NOMO-1 (cell line): ENCODE measurements around the gene KCNK2.

Experiments used
- DNase-seq, 2 experiments: peaks; one replicate each; lab custom pipeline; 2025; ENCODE audit not compliant: unreplicated experiment in 2 of 2; lab: John Stamatoyannopoulos, UW

KCNK2 gene

DNA sequence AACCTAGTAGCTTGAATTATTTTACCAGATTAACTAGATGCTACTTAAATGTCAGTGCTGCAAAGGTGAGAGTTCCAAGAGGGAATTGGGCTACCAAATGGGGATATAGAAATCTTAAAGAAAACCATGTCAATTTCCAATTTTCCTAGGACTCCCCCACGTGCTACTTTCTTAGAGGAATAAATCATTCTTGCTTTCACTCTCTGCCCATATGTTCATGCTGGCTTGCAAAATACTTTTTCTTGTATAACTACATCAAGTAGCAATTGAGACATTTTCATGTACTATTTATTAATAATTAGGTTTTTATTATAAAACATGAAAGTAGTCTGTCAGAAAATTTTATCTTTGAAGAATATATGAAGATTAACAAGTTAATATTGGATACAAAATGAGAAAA, 11.8 kb downstream of the KCNK2 start:
- DNase-seq = no peak

DNA sequence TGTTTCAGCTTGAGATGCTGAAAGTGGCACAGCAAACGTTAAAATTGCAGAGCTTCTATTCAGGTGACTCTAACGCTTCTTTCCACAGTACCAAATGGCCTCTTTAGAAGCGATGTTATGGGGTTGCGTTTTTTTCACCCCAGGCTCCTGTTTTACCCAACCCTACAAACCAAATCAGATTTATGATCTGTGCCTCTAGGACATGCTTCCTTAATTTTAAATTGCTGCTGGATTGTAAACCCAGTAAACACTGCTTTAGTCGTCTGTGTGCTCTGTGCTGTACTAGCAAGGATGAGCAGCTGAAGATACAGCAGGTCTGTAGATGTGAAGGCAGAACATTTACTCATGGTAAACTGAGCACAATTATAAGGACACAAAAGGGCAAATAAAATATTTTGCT, 13.0 kb downstream of the KCNK2 start:
- DNase-seq = no peak

DNA sequence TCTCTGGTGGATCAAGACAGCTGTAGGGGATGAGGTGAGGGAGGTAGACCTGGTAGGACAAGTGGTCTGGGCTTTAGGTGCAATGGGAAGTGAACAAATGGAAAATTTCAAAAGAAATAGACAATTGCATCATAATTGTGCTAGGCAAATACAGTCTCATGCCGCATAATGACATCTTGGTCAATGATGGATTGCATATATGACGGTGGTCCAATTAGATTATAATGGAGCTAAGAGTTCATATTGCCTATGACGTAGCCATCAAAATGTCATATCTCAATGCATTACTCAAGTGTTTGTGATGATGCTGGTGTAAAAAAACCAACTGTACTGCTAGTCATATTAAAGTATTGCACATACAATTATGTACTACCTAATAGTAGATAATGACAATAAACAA, 19.0 kb downstream of the KCNK2 start:
- DNase-seq = no peak

DNA sequence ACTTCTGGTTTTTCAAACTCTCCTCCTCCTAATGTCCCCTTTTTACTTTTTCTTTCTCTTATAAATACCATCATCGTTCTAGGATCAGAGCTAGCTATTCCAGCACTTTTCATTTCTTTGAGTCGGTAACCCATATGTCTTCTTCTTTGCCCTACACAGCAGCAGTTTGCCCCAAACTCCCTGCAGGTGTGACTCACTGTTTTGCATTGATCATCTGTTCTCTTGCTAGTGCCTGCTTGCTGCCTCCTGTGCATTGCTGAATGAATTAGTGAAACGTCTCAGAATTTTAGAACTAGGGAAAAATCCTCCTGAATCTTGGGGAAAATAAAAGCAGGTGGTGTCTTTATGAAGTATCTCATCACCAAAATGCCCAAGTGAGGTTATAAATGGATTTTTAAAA, 21.7 kb downstream of the KCNK2 start:
- no peak for DNase-seq

DNA sequence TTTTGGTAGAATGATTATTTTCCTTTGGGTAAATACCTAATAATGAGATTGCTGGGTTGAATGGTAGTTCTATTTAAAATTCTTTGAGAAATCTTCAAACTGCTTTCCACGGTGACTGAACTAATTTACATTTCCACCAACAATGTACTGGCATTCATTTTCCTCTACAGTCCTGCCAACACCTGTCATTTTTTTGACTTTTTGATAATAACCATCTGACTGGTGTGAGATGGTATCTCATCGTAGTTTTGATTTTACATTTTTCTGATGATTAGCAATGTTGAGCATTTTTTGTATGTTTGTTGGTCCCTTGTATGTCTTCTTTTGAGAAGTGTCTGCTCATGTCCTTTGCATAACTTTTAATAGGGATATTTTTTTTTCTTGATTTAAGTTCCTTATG, 23.5 kb downstream of the KCNK2 start:
- no peak for DNase-seq

DNA sequence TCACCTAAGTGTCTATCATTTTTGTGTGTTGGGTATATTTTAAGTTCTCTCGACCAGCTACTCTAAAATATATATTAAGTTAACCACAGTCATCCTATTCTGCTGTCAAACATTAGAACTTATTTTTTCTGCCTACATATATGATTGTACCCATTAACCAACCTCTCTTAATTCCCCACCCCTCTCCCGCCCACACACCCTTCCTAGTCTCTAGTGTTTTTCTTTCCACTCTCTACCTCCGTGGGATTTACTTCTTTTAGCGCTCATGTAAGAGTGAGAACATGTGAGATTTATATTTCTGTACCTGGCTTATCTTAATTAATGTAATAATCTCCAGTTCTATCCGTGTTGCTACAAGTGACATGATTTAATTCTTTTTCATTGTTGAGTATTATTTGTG, 26.6 kb downstream of the KCNK2 start:
- no peak for DNase-seq

DNA sequence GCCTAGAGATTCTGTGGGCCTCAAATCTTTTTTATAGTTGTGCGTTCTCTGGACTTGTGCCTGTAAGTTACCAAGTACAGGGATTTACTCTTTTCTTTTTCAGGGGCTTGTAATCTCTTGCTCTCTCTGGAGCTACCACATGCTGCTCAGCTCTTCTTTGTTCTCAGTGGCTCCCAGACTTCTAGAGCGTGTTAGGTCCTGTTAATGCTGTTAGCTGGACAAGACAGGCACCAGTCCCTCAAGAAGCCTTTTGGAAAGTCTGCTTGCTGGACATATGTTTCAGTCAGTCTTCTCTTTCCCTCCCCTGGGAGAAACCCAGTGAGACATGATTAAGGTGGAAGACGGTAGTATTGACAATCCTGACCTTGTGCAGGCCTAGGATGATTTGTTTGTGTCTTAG, 29.4 kb downstream of the KCNK2 start:
- no peak for DNase-seq

DNA sequence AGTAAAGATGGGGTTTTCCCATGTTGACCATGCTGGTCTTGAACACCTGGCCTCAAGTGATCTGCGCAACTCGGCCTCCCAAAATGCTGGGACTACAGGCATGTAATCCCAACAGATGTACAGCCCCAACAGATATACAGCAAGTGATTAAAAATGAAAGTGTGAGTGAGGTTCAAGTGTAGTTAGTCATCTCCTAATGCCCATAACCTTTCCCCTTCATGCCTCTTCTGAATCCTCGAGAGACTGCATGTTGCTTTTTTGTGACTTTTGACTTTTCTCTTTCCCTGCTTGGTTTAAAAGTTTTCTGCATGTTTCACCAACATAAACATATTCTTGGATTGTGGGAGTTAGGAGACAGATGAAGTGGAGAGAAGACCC, 31.2 kb downstream of the KCNK2 start:
- no peak for DNase-seq

DNA sequence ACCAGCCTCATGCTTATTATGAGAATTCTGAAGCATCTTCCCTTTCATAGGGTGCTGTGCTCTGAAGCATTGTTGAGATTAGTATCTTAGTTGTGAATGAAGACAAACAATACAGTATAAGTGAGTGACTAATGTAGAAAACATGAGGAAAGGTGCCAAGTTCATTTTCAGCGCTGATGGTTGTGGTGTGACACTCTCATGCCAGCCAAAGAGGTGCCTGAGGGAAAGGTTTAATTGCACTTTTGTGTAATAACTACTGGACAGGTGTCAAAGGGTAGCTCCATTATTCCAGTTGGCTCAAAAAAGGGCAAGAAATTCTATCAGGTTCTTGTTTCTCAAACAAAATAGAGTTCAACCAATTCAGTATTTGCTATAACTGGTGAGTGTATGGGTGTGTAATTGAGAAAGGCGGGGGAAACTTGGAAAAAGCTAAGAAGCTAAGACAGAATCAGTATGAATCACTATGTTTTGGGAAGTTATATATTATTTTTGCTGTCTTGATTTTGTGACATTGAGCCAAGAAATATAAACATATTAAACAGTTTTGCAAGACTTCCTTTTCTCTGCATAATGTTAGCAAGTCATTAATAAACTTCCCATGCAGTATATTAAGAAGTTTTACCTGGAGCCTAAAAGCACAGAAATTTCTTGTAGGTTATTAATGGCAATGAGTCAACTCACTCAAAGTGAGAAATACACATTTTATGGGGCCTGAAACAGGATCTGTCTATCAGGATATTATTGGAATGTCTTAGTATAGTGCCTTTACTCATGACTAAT, 31.8 kb downstream of the KCNK2 start:
- no peak for DNase-seq

DNA sequence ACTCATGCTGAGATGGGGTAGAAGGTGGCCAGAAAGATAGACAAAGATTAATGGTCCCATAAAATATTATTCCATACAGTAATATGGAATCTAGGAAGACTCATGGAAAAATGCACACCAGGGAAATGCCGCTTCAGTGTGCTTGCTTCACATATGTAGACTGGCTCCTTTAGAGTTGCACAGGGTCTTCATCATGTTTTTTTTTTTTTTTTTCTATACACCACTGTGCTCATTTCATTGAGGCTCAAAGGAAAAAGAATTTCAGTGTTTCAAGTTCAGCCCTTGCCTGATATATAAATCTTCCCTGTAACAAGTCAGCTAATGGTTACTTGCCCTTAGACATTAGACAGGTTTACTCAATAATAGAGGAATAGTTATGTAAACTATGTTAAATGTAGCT, 33.2 kb downstream of the KCNK2 start:
- DNase-seq = no peak

DNA sequence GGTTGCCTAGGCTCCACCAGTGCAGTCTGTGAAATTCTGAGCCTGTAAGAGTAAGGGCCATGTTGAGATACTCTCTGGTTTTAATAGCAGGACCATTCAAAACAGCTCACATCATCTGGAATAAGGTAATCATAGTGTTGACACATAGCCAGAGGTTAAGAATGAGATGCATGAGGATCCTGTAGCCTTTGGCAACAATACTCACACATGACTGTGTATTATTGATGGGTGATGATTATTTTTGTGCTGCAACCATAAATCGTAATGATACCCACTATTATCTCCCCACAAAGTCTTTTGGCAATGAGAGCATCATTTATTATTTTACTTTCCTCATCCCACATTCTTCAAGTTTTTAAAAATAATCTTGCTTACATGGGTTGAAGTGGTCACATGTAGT, 35.5 kb downstream of the KCNK2 start:
- no peak for DNase-seq

DNA sequence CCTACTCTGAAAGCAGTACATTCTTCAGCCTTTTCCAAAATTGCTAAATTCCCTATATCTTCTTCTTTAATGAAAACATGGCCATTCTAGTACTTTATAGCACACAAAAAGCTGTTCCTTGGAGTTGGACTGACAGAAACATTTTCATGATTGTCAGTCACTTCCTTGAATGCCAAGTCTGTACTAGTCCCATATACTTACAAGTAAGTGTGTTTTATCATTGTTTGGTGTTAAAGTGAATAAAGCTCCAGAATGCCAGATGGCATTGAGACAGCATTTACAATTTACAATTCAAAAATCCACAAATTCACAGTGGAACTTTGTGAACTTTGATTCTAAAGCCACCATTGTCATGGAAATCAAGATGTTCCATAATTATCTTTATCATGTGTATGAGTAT, 36.5 kb downstream of the KCNK2 start:
- DNase-seq = no peak

DNA sequence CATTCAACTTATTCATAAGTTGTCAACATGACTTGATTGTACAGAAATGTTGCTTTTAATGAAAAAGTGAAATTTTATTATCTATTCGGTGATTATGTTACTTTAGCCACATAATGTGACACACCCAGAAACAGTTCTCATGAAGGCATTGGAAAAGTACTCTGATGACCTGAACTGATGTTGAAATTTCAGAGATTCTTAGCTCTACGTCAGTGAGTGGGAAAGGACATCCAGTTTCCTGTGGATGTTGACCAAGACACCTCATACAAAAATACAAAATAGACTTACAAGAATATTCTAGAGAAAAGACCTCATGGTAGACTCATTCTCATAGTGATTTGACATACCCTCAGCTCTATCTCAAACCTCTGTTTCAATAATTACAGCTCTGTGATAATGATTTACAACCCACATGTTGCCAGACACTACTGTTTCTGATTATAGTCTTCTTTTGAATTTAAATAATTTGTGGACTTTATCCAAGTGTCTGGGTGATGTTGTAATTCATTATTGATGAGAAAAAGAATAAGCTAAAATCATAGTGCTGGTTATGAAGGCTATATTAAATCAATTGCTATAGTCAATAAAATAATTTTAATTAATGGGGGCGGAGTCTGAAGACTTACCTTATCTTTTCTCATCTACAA, 37.3 kb downstream of the KCNK2 start:
- no peak for DNase-seq

DNA sequence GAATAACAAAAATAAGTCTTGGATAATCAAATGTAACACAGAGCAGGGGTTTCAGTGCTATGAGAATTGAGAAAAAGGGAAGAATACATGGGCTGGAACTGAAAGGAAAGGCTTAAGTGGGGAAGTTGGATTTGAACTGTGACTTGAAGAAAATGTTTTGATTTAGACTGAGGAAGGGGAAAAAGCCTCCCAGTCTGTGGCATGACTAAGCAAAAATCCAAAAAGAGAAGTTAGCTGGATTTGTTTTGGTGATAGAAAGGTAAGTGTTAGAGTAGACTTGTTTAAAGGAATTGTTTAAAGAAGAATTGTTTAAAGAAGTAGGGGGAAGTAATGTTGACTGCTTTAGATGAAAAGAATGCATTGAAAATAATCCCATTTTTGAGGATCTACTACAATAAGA, 46.0 kb downstream of the KCNK2 start:
- DNase-seq = peak; percentile 31 to 50

DNA sequence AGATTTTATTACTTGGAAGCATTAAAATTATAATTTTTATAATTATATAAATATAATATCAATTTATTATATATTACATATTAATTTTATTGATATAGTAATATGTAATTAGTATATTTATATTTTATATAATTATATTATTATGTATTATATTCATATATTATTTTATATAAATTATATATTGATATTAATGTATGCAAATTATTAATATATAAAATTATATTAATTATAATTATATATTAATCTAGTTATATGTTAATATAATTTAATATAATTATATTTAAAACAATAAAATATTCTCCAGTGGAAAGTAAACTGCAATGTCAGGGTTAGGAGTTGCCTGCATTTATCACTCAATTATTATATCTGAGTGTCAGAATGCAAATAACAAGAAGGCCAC, 48.8 kb downstream of the KCNK2 start:
- no peak for DNase-seq

DNA sequence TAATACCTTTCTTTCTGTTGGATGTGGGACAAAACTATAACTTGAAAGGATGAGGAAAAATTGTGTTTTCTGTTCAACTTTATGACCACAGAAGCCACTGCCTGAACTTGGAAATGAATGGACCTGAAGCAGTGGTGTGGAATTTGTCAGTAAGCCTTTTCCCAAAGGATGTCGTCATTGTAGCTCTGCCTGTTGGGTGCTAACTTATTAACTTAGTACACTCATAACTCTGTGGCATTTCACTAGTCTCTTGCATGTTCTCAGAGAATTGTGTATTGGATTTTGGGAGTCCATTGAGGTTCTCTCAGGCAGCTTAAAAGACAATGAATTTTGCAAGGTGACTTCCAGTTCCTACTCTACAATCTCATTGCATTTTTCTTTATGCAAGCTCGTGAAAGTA, 49.6 kb downstream of the KCNK2 start:
- no peak for DNase-seq

DNA sequence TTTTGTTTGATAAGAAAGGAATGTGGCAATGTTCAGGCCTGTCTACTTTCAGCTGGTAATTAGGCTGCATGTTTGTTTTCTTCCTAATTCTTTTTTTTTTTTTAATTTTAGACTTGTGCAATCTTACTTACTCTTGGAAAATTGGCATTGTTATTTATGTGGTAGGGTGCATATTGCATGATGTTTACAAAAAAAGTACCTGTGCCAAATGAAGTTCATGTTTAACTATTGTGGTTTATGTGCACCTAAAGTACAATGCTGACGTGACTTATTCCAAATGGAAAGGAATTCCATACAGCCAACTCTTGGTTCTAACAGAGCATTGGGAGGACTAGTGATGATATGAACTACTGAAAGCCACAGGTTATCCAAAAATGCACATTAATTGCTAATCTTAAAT, 51.0 kb downstream of the KCNK2 start:
- DNase-seq = no peak

DNA sequence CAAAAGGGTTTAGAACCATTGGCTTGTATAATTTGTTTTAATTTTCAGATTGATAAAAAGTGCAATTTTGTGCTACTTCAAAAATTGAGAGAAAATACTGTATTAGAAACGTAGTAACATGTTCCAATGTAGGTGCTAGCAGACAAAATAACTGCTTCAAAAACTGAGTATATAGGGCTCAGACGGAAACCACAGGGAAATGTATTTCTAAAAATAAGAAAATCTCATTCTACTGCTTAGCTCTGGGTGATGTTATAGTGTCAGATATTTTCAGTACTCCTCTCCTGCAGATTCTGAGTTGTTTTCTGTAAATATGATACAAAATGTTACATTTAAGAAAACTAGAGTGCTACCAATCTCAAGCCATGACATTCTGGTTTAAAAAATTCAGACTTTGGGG, 55.4 kb downstream of the KCNK2 start:
- DNase-seq = no peak

DNA sequence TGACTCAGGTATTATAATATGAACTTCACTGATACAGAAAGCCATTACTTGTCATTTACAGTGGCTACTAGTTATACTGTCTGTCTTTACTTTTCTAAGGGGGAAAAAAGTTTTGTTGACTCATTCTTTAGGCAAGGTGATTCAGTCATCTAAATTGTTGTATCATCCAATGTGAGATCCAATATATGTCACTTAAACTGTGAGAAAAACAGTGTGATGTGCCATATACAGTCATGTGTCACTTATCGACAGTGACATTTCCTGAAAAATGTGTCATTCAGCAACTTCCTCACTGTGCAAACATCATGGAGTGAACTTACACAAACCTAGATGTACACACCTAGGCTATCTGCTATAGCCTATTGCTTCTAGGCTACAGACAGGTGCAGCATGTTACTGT, 57.6 kb downstream of the KCNK2 start:
- DNase-seq = no peak

DNA sequence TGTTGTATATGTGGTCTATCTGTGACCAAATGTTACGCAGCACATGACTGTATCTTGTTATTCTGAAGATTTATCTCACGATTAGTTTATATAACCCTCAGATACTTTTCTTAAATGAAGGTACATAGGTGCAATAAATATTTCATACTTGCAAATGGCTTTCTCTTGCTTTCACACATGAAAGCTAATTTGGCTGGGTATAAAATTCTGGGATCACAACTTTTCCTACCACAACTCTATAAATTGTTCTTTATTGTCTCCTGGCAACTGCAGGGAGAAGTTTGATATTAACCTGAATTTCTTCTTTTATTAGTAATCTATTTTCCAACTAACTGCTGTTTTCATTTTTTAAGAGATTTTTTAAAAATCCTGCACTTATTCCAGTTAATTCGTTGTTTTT, 58.9 kb downstream of the KCNK2 start:
- no peak for DNase-seq

DNA sequence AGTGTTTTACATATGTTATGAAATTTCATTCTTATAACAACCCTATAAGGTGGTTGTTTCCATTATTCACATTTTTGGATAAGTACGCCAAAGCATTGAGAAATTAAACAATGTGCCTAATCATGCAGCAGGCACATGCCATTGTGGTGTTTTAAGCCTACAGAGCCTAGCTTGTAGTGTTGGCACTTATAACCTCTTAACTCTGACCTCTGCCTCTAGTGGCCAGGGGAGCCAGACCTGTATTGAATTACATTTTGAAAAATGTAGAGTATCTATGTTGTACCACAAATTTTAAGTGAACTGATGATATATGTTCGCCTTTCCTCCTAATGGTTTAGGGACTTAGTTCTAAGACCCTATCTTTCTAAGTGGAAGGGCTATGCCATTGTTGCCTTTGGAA, 61.0 kb downstream of the KCNK2 start:
- DNase-seq = no peak

DNA sequence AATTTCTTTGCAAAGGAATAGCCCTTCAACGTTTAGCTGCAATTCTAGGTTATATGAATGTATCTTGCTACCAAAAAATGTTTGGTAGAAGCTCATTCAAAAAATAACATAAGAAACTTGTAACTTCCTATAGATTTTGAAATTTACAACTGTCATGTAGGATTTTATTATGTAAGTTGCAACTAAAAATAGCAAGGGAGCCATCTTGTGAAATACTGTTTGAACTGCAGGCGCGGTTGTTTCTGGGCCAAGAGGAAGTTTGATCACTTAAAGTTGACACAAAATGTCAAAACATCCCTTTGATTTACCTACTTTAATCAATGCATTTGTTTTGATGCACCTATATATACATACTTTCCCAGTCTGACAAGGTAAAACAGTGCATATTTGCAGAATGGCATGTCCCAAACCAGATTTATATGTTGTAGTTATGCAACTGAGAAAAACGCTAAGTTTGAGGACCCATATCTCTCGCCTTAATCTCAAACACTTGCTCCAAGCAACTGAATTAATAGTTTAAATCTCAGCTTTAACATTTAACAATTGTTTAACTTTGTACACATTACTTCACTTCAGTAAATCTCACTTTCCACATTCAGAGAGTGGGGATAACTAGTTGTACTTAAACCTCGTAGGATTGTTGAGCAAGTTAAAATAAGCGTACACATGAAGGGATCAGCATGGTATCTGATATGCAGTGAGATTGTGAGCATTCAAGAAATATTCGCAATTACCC, 63.9 kb downstream of the KCNK2 start:
- DNase-seq = peak; percentile 74 to 82
